ENCODE results near the gene LY6G6D. TPM values are rescaled to one million over a fixed set of nuclear protein-coding genes. Genes with fewer than 3 reads are reported as not detected.
A peak's percentile ranks its signal among the peaks of the same experiment; 100 is the strongest.

Gene LY6G6D
- total and polyA plus RNA-seq, 2 of the 13 experiments (the other 11 are each of a cell fraction or from before 2014, with no cell fraction given) = not detected

GRCh38 chr6:31723980-31724691 lies 9.0 kb downstream of the LY6G6D start:
- Histone ChIP-seq H3K27ac (ENCODE audit: extremely low read length, insufficient read depth, low read length) (no peak overlapping the region), H3K27me3 (ENCODE audit: control insufficient read depth in 1 of 2, insufficient read depth in 2 of 2, low read length in 2 of 2) (peaks cover 0 to 29% of the 10 kb centered on the region in 2 experiments; a peak in 4 of 5 replicates), H3K4me1 (ENCODE audit: insufficient read depth, low read length) (peaks cover 4% of the 10 kb centered on the region; the same call in 1 of the 2 replicates), H3K4me2 (ENCODE audit: low read depth, low read length) (no peak overlapping the region), H3K9ac (ENCODE audit: insufficient read depth, low read depth, low read length) (no peak overlapping the region), H3K36me3 (replicated peaks in 1 of 2; ENCODE audit: control insufficient read depth in 1 of 2, insufficient read depth in 2 of 2, low read length in 2 of 2) (peaks cover 0 to 6% of the 10 kb centered on the region in 2 experiments; a peak in 2 of 5 replicates), H3K4me3 (replicated peaks in 1 of 3; ENCODE audit: insufficient read depth in 1 of 3, low read depth in 2 of 3, low read length in 3 of 3) (no peak overlapping the region), H3K9me3 (ENCODE audit: low read length) (no peaks in the 10 kb centered on the region), H4K20me1 (ENCODE audit: insufficient read depth, low read length) (no peaks in the 10 kb centered on the region), H3K79me2 (ENCODE audit: insufficient read depth, low read length) (no peaks in the 10 kb centered on the region), H2AFZ (ENCODE audit: low read length) (no peak overlapping the region)
- intact Hi-C loops (cut with micrococcal nuclease; ENCODE audit: unreplicated experiment) = no loop called here
- DNase-seq (ENCODE audit: low spot score) (no peak), FAIRE-seq (no peak), ATAC-seq (peak; percentile 6)
- CTCF ChIA-PET (ENCODE audit: low intra/inter-chr PET ratio, low total read pairs) = no interaction called here
- peak; percentile 43 for TF ChIP-seq AGO2 (optimal IDR thresholded peaks at IDR 0.05; ENCODE audit: low read depth, low read length)
- TF ChIP-seq RBFOX2 (IDR thresholded peaks at IDR 0.05; ENCODE audit: low read depth, low read length) = 0 out of 2 replicates have a peak, but pooled peaks have one; percentile 23
- peak; percentile 48 for TF ChIP-seq AGO1 (IDR thresholded peaks at IDR 0.05; ENCODE audit: low read depth, low read length, poor library complexity, severe bottlenecking)
- TF ChIP-seq MNT (IDR thresholded peaks at IDR 0.05) = no peak
- no TSS peak for BruUV-seq (replicated peaks)
- POLR2A ChIA-PET = interaction anchor here (0.8 to 3.4 kb wide), 6 partner anchors 9 to 103 kb away, joined by 3 to 20 read pairs (median 8); partner anchors contain the start of genes ABHD16A, CLIC1, HSPA1B and LY6G6D
- in situ Hi-C loops (cut with HindIII; ENCODE audit: extremely low pct_ligation_motif_present, low pct_unique_long_range_greater_than_20kb) = no loop called here
- WGBS (ENCODE audit: low lambda C conversion rate) = 81% methylated on average over 24 of the region's 25 CpGs

Data from HepG2 (cell line).